Measurements from ENCODE around the gene KIF26B.

The KIF26B gene

GRCh38 chr1:245465666-245466065 lies 310.9 kb downstream of the KIF26B start:
- Histone ChIP-seq H3K27ac (no peak overlapping the region), H3K4me3 (ENCODE audit: low read depth, low read length) (no peak overlapping the region), H3K27me3 (ENCODE audit: insufficient read depth, low read depth, severe bottlenecking) (no peaks in the 10 kb centered on the region), H3K9me3 (ENCODE audit: severe bottlenecking) (no peaks in the 10 kb centered on the region), H3K36me3 (no peaks in the 10 kb centered on the region)
- no peak for DNase-seq
- TF ChIP-seq, protein P1, sequence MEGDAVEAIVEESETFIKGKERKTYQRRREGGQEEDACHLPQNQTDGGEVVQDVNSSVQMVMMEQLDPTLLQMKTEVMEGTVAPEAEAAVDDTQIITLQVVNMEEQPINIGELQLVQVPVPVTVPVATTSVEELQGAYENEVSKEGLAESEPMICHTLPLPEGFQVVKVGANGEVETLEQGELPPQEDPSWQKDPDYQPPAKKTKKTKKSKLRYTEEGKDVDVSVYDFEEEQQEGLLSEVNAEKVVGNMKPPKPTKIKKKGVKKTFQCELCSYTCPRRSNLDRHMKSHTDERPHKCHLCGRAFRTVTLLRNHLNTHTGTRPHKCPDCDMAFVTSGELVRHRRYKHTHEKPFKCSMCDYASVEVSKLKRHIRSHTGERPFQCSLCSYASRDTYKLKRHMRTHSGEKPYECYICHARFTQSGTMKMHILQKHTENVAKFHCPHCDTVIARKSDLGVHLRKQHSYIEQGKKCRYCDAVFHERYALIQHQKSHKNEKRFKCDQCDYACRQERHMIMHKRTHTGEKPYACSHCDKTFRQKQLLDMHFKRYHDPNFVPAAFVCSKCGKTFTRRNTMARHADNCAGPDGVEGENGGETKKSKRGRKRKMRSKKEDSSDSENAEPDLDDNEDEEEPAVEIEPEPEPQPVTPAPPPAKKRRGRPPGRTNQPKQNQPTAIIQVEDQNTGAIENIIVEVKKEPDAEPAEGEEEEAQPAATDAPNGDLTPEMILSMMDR (IDR thresholded peaks at IDR 0.05; ENCODE audit: low read depth, low read length): no peak

GRCh38 chr1:245466261-245466660 lies 311.5 kb downstream of the KIF26B start:
- TF ChIP-seq, protein P1 (IDR thresholded peaks at IDR 0.05; ENCODE audit: low read depth, low read length): no peak
- no peaks in the 10 kb centered on the region for H3K9me3 ChIP-seq (ENCODE audit: severe bottlenecking)
- H3K4me3 ChIP-seq (ENCODE audit: low read depth, low read length): no peak overlapping the region
- no peak overlapping the region for H3K27ac ChIP-seq
- DNase-seq: no peak
- H3K36me3 ChIP-seq: no peaks in the 10 kb centered on the region
- no peaks in the 10 kb centered on the region for H3K27me3 ChIP-seq (ENCODE audit: insufficient read depth, low read depth, severe bottlenecking)

GRCh38 chr1:245467804-245468203 lies 313.0 kb downstream of the KIF26B start:
- no peaks in the 10 kb centered on the region for H3K9me3 ChIP-seq (ENCODE audit: severe bottlenecking)
- DNase-seq: no peak
- H3K4me3 ChIP-seq (ENCODE audit: low read depth, low read length): no peak overlapping the region
- H3K27me3 ChIP-seq (ENCODE audit: insufficient read depth, low read depth, severe bottlenecking): no peaks in the 10 kb centered on the region
- no peak overlapping the region for H3K27ac ChIP-seq
- H3K36me3 ChIP-seq: no peaks in the 10 kb centered on the region
- TF ChIP-seq, protein P1 (IDR thresholded peaks at IDR 0.05; ENCODE audit: low read depth, low read length): no peak

DNA sequence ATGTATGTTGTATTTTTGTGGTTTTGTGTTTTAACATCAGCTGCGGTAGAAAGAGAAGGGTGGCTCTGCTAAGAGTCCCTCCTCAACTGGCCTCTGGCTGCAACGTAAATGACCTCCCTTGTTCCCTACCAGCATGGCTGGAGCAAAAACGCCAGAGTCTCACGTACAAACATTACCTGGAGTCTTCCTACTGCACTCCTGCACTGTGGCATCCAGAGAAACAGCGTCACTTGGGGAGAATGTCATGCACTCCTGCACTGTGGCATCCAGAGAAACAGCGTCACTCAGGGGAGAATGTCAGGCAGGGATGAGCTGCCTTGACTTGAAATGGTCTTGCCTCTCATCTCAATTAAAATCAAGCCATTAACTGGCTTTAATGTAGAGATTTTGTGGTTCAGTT lies 314.2 kb downstream of the KIF26B start:
- no peak overlapping the region for H3K27ac ChIP-seq
- H3K9me3 ChIP-seq (ENCODE audit: severe bottlenecking): no peaks in the 10 kb centered on the region
- H3K4me3 ChIP-seq (ENCODE audit: low read depth, low read length): no peak overlapping the region
- H3K27me3 ChIP-seq (ENCODE audit: insufficient read depth, low read depth, severe bottlenecking): no peaks in the 10 kb centered on the region
- TF ChIP-seq, protein P1 (IDR thresholded peaks at IDR 0.05; ENCODE audit: low read depth, low read length): no peak
- no peaks in the 10 kb centered on the region for H3K36me3 ChIP-seq
- DNase-seq: no peak

GRCh38 chr1:245469734-245470133 lies 314.9 kb downstream of the KIF26B start:
- no peak overlapping the region for H3K27ac ChIP-seq
- H3K9me3 ChIP-seq (ENCODE audit: severe bottlenecking): no peaks in the 10 kb centered on the region
- DNase-seq: no peak
- TF ChIP-seq, protein P1 (IDR thresholded peaks at IDR 0.05; ENCODE audit: low read depth, low read length): no peak
- no peak overlapping the region for H3K4me3 ChIP-seq (ENCODE audit: low read depth, low read length)
- no peaks in the 10 kb centered on the region for H3K27me3 ChIP-seq (ENCODE audit: insufficient read depth, low read depth, severe bottlenecking)
- no peaks in the 10 kb centered on the region for H3K36me3 ChIP-seq

DNA sequence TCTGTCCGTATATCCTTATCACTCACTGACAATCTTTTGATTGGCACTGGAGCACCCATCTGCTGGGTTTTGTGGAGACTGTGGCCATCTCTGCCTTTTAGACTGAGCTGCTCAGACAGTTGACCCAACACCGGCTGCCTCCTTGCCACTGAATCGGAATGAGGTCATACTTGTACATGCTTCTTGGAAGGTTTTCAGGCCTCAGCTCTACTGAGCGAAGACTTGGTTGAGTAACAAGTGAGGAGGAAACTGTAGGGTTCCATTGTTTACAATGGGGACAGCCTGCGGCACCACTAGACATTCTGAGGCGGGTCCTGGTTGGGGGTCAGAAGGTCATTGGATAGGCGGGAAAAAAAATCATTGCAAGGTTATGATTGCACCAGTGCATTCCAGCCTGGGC lies 320.3 kb downstream of the KIF26B start:
- H3K36me3 ChIP-seq: no peaks in the 10 kb centered on the region
- H3K9me3 ChIP-seq (ENCODE audit: severe bottlenecking): no peaks in the 10 kb centered on the region
- TF ChIP-seq, protein P1 (IDR thresholded peaks at IDR 0.05; ENCODE audit: low read depth, low read length): no peak
- H3K27me3 ChIP-seq (ENCODE audit: insufficient read depth, low read depth, severe bottlenecking): no peaks in the 10 kb centered on the region
- H3K4me3 ChIP-seq (ENCODE audit: low read depth, low read length): no peak overlapping the region
- H3K27ac ChIP-seq: no peak overlapping the region
- no peak for DNase-seq

Data from WERI-Rb-1 (cell line).